Urothelium cell line (cell line): ENCODE data around the gene ATF6.
"Not testable (repeated sequence)": the region's sequence is repeated elsewhere in the genome, so short reads cannot be mapped to it uniquely, and the experiment has no call there.

ENCODE experiments used
- DNase-seq: peaks from one replicate; pipeline ENCODE4 v3.0.0; 2011; ENCODE audit warnings: low spot score, mixed read lengths
- FAIRE-seq: peaks from 2 replicates; lab custom pipeline; 2011; peaks lifted over from hg19 to GRCh38; lab: Jason Lieb, UNC

The ATF6 gene, protein sequence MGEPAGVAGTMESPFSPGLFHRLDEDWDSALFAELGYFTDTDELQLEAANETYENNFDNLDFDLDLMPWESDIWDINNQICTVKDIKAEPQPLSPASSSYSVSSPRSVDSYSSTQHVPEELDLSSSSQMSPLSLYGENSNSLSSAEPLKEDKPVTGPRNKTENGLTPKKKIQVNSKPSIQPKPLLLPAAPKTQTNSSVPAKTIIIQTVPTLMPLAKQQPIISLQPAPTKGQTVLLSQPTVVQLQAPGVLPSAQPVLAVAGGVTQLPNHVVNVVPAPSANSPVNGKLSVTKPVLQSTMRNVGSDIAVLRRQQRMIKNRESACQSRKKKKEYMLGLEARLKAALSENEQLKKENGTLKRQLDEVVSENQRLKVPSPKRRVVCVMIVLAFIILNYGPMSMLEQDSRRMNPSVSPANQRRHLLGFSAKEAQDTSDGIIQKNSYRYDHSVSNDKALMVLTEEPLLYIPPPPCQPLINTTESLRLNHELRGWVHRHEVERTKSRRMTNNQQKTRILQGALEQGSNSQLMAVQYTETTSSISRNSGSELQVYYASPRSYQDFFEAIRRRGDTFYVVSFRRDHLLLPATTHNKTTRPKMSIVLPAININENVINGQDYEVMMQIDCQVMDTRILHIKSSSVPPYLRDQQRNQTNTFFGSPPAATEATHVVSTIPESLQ

DNA sequence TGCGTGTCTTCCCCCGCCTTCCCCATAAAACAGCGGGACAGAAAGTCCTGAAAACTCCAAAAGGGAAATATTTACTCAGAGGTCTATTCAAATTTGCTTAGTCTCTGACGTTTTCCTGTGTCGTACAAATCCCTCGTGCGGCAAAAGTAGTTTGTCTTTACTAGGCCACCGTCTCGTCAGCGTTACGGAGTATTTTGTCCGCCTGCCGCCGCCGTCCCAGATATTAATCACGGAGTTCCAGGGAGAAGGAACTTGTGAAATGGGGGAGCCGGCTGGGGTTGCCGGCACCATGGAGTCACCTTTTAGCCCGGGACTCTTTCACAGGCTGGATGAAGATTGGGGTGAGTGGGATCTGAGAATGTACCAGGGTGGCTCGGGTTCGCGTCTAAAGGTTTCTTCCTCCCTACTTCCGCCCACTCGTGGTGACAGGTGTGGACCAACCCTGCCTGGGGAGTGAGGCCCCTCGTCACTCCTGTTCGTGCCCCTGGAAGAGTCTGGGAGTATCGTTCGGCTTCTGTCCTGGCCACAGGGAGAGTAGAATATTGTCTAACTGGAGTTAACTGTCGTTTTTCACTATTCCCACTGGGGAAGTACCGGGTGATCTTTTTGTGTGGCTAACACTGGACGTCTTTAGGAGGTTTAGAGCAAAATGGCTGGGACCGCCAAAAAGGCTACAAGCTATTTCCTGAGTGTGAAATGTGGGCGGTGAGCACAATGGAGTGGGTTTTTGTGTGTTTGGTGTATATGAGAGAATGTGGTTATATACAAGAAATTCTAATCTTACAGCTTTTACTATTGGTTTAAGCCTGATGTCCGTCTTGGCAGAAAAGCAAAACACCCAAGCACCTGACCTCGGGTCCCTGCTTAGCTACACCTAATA lies at the start of gene ATF6:
ATF6 (plus strand) TSS at position 219 of the 880 bp plus-strand sequence; CDS start at position 260, 41 bp downstream.
- FAIRE-seq, result no peak
- peak; percentile 80 for DNase-seq

DNA sequence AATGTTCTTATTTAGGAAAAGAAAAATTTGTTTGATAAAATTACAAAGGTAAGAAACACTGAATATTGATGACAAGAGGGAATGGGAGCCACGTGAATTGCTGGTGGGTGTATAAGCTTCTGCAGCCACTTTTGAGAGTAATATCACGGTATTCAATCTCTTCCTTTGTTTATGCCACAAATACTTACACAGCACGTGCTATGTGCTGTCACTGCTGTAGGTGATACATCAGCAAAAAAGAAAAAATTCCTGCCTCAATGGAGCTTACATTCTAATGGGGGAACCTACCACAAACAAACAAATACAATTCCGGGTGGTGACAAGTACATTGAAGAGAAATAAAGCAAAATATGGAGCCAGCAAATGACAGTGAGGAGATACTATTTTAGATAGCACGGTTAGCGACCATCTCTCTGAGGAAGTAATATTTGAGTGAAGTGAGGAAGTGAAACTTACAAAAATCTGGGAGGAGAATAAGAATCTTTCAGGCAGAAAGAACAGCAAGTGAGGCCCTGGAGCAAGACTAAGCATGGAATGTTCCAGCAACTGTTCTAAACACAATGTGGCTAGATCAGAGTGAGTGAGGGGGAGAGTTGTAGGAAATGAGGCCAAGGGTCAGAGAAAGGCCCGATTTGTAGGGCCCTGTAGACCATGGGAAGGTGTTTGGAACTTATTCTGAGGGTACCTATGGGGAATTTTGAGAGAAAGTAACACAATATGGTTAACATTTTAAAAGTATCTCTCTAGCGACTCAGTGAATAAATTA lies 47.4 kb upstream of the ATF6 start:
- FAIRE-seq (no peak), DNase-seq (no peak)

DNA sequence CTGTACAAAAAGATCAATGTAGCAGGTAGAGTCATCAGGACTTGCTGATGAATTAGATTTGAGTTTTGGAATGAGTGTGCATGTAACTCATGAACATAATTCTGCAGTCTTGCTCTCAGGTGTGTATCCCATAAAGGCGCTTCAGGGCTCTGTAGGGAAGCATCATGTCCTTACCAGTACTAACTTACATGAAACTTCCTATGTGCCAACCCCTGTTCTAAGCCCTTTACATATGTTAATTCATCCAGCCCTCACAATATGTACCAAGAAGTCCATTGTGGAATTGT lies 46.9 kb upstream of the ATF6 start:
- FAIRE-seq (no peak), DNase-seq (no peak)

DNA sequence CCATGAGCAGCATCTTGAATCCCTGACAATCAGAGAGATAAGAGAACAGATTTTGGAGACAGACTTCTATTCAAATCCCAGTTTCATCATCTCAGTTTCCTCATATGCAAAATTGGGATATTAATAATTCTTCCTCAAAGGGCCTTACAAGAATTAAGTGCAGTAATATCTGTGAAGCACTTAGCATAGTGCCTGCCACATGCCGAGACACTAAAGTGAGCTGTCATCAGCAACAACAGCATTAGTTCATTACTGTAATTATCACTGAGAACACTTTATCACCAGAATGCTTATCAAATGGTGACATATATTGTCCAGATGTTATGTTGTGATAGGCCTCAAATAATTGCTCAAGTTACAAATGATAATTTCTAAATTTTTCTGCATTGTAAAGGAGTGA lies 45.7 kb upstream of the ATF6 start:
- no peak for FAIRE-seq
- DNase-seq, result no peak

DNA sequence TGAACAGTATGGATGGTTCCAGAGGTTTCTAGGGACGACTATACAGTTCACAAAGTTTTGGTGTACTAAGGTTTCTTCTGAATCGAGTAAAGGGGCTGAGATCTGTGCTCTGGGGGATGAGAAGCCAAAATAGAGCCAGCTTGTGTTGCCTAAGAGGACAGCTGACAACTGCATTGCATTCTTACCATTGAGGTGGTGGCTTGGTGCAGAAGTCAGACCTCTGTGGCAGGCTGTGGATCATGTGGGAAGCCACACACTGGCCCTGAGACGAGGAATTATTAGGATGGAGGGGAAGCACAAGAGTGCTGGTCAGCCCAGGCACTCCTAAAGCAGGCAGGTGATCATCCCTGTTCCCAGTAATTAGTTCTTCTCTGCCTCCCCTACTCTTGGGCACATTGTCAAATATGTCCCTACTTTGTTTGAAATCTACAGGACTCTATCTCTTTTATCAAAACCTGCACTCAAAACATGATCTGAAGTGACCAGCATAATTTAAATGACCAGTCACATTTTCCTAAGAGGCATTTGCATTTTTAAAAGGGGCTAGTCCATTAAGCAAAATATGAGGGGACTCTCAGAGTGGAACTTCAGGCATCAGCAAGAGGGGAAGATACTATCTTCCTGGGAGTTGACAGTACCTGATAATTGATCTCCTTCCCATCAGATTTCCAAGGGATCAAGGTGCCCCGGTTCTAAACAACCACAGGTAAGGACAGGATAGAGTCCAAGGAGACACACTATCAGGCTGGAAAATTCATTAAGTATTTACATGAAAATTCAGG lies 45.0 kb upstream of the ATF6 start, which contains the start of gene FCRLB:
FCRLB (plus strand) TSS at position 589 of the 782 bp plus-strand sequence. CDS start 1,129 bp downstream, outside the sequence.
- FAIRE-seq (no peak), DNase-seq (no peak)

DNA sequence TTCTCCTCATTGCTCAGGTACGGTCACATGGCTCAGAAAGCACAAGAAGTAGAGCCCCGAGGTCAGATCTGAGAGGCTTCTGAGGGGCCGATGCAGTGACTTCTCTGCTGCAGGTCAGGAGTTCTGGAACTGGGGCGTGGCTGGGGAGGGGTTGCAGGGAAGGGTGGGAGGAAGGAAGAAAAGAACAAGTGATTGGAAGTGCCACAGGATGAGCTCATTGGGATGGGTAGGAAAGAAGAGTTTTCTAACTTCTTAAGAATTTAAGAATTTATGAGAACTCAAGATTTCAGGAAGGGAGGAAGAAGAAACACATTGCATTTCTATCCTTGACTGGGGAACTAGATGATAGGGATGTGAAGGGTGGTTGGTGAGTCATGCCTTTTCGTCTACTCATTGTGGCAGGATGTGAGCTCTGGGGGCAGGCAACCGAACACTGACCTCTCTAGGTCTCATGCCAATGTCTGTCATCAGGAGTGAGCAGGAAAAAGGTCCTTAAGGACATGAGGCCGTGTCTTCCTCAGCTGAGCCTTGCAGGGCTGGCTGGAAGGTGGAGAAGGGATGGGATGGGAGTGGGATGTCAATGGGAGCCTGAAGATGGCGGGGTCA lies 44.3 kb upstream of the ATF6 start:
- FAIRE-seq (no peak), DNase-seq (peak; percentile 72)

DNA sequence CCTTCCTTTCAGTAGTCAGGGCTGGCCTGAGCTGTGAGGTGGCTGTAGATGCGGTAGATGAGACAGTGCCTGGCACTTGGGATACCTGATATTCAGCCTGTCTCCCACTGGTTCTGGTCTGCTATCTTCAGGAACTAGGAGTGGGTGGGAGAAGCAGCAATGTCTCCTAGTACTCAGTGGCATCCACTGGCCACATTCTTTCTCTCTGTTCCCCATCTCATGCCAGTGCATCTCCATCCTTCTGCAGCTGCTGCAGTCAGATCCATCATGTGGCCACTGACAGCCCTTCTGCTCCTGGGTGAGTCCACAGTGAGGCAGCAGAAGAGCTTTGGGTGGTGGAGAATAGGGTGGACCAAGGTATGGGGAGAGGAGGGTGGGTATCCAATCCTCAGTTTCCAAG lies 43.7 kb upstream of the ATF6 start:
- no peak for DNase-seq

DNA sequence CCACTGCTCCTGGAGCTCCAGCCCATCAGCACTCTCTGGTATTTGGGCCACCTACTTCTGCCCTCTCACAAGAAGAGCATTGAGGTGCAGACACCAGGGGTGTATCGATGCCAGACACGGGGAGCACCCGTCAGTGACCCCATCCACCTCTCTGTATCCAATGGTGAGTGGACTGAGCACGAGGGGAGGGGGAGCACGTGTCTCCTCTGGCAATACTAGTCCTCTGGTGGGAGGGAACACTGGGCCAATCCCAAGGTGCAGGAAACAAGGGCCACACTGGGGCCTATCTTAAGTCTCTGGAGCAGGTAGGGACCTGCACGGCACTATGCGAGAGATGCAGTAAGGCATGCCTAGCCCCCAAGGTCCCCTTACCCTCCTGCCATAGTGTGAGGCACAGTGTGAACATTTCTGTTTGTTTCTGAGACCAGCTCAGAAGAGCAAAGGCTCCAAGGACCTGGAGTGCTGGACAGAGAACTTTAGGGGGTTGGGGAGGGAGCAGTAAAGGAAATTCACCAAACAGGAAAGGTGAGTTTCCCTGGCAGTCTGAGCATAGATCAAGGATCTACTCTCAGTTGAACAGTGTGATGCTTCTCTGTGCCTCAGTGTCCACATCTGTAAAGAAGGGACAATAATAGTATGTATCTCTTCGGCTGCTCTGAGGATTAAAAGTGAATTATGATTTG lies 42.5 kb upstream of the ATF6 start:
- no peak for DNase-seq
- no peak for FAIRE-seq

More for the DNA sequence above, 43.7 kb upstream of the ATF6 start:
- no peak for FAIRE-seq

DNA sequence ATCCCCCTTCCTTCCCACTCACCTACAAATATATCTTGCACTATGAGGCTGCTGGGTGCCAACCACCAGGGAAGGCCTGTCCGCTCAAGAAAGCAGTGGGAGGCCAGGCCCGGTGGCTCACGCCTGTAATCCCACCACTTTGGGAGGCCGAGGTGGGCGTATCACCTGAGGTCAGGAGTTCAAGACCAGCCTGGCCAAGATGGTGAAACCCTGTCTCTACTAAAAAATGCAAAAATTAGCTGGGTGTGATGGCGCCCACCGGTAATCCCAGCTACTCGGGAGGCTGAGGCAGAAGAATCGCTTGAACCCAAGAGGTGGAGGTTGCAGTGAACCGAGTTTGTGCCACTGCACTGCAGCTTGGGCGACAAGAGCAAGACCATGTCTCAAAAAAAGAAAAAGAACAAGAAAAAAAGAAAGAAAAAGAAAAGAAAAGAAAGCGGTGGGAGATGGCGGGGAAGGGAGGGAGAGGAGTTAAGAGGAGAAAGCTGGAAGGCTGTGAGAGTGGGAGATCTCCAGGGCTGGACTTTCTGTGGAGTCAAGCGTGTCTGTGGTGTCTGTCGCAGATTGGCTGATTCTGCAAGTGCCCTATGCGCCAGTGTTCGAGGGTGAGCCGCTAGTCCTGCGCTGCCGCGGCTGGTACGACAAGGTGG lies 40.7 kb upstream of the ATF6 start:
- FAIRE-seq, DNase-seq: not testable (repeated sequence)

DNA sequence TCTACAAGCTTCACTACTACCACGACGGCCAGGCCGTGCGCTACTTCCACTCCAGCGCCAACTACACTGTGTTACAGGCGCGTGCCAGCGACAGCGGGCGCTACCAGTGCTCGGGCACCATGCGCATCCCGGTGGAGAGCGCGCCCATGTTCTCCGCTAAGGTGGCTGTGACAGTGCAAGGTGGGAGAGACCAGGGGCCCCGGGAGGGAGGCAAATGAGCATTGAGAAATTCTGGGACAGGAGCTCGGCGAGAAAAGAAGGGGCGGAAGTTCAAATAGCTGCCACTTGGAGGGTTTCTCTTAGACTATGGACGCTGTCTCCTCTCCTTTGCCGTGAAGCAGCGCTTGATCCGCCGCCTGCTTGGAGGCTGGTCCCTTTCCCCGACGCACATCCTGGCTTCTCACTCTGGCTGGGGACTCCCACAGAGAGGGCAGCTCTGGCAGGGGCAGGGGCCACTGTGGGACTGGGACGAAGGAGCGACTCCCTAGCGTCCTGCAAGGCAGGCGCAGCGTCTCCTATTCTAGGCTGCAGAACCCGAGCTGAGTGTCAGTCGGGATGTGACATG lies 40.1 kb upstream of the ATF6 start:
- peak; percentile 40 for DNase-seq
- no peak for FAIRE-seq

DNA sequence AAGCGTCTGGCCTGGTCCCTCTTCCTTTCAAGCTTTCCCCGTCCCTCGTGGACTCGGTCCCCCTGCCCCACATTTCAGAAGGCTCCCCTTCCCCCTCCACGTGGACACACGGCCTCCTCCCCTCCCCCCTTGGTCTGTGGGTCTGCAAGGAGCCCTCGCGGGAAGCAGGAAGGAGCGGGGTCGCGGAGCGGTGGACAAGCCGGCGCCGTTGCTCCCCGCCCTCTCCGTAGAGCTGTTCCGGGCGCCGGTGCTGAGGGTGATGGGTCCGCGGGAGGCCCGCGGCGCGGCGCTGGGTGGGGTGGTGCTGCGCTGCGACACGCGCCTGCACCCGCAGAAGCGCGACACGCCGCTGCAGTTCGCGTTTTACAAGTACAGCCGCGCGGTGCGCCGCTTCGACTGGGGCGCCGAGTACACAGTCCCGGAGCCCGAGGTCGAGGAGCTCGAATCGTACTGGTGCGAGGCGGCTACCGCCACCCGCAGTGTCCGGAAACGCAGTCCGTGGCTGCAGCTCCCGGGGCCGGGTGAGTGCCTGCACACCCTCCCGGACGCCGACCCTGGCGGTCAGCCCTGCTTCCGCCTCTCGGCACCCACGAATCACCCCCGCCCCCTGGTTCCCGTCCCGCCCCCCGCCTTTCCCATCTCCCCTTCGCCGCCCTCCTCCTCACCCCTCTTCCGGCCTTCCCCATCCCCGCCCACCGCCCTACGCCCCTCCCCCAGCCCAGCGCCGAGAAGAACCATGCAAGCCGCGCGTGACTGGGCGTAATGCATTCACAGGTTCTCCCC lies 39.5 kb upstream of the ATF6 start:
- peak; percentile 85 for DNase-seq
- no peak for FAIRE-seq

DNA sequence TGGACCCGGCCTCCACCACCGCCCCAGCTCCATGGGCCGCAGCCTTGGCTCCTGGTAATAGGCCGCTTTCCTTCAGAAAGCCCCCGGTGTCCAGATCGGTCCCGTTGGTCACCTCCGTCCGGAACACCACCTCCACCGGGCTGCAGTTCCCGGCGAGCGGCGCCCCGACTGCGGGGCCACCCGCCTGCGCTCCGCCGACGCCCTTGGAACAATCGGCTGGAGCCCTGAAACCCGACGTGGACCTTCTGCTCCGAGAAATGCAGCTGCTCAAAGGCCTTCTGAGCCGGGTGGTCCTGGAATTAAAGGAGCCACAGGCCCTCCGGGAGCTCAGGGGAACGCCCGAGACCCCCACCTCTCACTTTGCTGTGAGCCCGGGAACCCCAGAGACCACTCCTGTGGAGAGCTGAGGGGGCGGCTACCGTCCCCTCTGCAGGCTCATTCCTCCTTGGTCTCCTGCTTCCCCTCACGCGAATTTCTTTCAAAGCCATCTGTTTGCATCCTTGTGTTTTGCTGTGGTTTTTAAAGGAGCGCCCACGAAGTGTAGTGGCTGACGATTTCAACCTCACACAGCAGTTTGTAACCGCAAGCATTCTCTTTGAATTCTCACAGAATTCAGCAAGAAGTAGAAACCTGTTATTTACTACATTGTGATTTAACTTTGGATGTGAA lies 38.7 kb upstream of the ATF6 start:
- peak; percentile 11 for DNase-seq
- FAIRE-seq, result no peak

DNA sequence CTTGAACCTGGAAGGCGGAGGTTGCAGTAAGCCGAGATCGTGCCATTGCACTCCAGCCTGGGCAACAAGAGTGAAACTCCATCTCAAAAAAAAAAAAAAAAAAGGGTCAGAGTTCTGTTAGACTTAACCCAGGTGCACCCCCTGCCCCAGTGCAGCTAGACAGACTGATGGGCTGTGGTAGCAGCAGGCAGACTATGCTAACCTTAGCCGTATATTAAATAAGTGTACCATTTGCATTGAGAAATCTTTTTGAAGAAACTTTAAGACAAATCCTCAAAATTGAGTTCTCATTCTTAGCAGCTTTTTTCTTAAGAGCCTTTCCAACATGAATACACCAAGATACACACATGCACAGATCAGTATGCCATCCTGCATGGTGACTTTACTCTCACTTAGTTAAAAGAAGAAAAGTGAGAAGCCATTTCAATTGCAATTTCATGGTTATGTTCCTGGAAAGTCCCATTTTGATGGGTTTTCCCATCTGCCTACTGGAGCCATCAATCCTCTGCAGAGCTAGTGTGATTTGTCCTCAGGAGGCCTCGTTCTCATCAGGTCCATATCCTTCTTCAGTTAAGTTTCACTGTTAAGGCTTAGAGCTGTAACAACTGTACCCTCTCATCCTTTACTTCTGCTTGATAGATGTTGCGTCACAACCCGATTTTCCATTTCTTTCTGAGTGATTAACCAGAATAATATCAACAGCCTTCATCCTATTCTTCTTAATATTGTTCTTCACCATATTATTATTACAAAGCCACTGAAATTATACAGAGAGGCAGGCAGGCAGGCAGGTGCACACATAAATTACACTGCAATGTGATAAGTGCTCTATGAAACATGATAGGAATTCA lies 37.5 kb upstream of the ATF6 start:
- DNase-seq (no peak), FAIRE-seq (no peak)

DNA sequence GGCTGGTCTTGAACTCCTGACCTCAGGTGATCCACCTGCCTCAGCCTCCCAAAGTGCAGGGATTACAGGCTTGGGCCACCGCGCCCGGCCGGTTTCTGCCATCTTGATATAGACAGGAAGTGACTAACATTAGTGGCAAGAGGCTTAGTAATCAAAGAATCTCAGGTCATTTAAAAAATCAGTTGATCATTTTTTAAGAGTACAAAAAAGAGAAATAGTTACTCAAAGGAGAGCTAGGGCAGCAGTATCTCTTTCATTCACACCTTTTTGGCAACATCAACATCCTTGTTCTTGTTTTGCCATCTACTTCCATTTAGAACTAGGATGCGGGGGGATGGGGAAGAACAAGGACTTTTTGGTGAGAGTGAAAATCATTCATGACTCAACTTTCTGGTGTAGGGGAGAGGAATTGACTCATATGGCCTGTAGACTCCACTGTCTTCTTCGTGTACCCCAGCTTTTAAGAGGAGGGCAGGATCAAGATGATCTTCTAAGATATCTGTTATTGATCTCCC lies 36.0 kb upstream of the ATF6 start:
- FAIRE-seq (no peak), DNase-seq (peak; percentile 40)

DNA sequence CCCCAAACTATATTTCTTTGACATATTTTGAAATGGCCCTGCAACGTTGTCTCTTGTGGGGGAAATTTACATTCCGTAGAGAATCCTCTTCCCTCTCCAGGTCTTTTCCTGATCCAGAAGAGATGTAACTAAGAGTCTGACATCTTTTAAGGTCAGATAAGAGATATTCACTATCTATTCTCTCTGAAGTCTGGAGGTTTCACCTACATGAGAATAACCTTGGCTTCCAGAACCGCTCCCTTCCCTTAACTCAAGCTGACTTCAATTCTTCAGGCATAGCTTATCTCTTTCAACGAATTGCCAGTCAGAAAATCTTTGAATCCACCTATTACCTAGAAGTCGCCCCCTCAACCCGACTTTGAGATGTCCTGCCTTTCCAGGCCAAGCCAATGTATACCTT lies 34.9 kb upstream of the ATF6 start:
- FAIRE-seq (no peak), DNase-seq (no peak)
